Neural cell (in vitro differentiated cells): ENCODE results near the gene CRTAC1. TPM values are rescaled to one million over a fixed set of nuclear protein-coding genes. Genes with fewer than 3 reads are reported as not detected.

ENCODE experiments used
- H2AFZ ChIP-seq: fragments of 200-600, 300-800 bp; sonication (generic), shearing (Covaris generic); 2 replicates; pipeline ENCODE4 v1.6.0; 2014; ENCODE audit warnings: low read depth, mild to moderate bottlenecking, antibody characterized with exemption, low read length, moderate library complexity
- H3F3A ChIP-seq: fragments of 200-600 bp; shearing (Covaris generic); 2 replicates; pipeline ENCODE4 v1.6.1; 2016; ENCODE audit warnings: mild to moderate bottlenecking, moderate library complexity, mixed read lengths, antibody characterized with exemption, low read length; ENCODE audit not compliant: insufficient read depth, poor library complexity, severe bottlenecking
- H3K27ac ChIP-seq: fragments of 200-600, 300-800 bp; sonication (generic), shearing (Covaris generic); 2 replicates; pipeline ENCODE4 v1.5.1; 2014; ENCODE audit warnings: mild to moderate bottlenecking, low read length, moderate library complexity
- H3K27me3 ChIP-seq: fragments of 300-800, 200-600 bp; sonication (generic), shearing (Covaris generic); 2 replicates; pipeline ENCODE4 v1.6.0; 2014; ENCODE audit warnings: mild to moderate bottlenecking, low read depth, low read length, moderate library complexity; ENCODE audit not compliant: insufficient read depth
- H3K36me3 ChIP-seq: fragments of 300-800, 200-600 bp; sonication (generic), shearing (Covaris generic); 2 replicates; pipeline ENCODE4 v1.5.1; 2014; ENCODE audit warnings: mild to moderate bottlenecking, antibody characterized with exemption, low read length, moderate library complexity; ENCODE audit not compliant: insufficient read depth
- H3K4me2 ChIP-seq: fragments of 300-800, 200-600 bp; sonication (generic), shearing (Covaris generic); 2 replicates; pipeline ENCODE4 v1.6.0; 2014; ENCODE audit warnings: mild to moderate bottlenecking, low read length
- H3K4me3 ChIP-seq: fragments of 300-800, 200-600 bp; sonication (generic), shearing (Covaris generic); 2 replicates; pipeline ENCODE4 v1.5.1; 2014; ENCODE audit warnings: mild to moderate bottlenecking, low read length, moderate library complexity
- H3K79me2 ChIP-seq: fragments of 200-600 bp; shearing (Covaris generic); replicated peaks from 2 replicates; pipeline ENCODE4 v1.6.0; 2014; ENCODE audit warnings: mild to moderate bottlenecking, low read length, moderate library complexity; ENCODE audit not compliant: insufficient read depth
- H3K9ac ChIP-seq: fragments of 300-800, 200-600 bp; sonication (generic), shearing (Covaris generic); 2 replicates; pipeline ENCODE4 v1.6.1; 2016; ENCODE audit warnings: mild to moderate bottlenecking, low read length, mixed read lengths
- H3K9me2 ChIP-seq: fragments of 200-600 bp; shearing (Covaris generic); 2 replicates; pipeline ENCODE4 v1.6.1; 2016; ENCODE audit warnings: mild to moderate bottlenecking, low read length, mixed read lengths; ENCODE audit not compliant: insufficient read depth
- H3K9me3 ChIP-seq: fragments of 200-600, 300-800 bp; sonication (generic), shearing (Covaris generic); 2 replicates; pipeline ENCODE4 v1.6.1; 2016; ENCODE audit warnings: mild to moderate bottlenecking, mixed run types, low read length, moderate library complexity, mixed read lengths
- H4K20me1 ChIP-seq: fragments of 200-600 bp; shearing (Covaris generic); 2 replicates; pipeline ENCODE4 v1.6.1; 2016; ENCODE audit warnings: mild to moderate bottlenecking, mixed run types; ENCODE audit not compliant: insufficient read depth
- CTCF ChIP-seq: fragments of 450-650 bp; IDR thresholded peaks from 2 replicates; pipeline ENCODE4 v1.5.1; 2014; ENCODE audit warnings: antibody characterized with exemption, mild to moderate bottlenecking, moderate library complexity; ENCODE audit not compliant: poor library complexity, severe bottlenecking
- EP300 ChIP-seq: fragments of 450-650 bp; conservative IDR thresholded peaks from 2 replicates; pipeline ENCODE4 v1.6.1; 2014; ENCODE audit warnings: antibody characterized with exemption, mild to moderate bottlenecking, moderate library complexity; ENCODE audit not compliant: poor library complexity, severe bottlenecking
- EZH2 ChIP-seq: fragments of 200-600, 300-800 bp; shearing (Covaris generic), sonication (generic); IDR thresholded peaks from 2 replicates; pipeline ENCODE4 v1.6.1; 2014; ENCODE audit warnings: antibody characterized with exemption, low read length, borderline replicate concordance, mild to moderate bottlenecking; ENCODE audit not compliant: insufficient read depth, poor library complexity, severe bottlenecking
- MXI1 ChIP-seq: fragments of 450-650 bp; conservative IDR thresholded peaks from 2 replicates; pipeline ENCODE4 v1.6.1; 2014; ENCODE audit warnings: antibody characterized with exemption, mild to moderate bottlenecking; ENCODE audit not compliant: poor library complexity, severe bottlenecking
- POLR2AphosphoS5 ChIP-seq: IDR thresholded peaks from 2 replicates; pipeline ENCODE4 v1.6.1; 2012
- RAD21 ChIP-seq: fragments of 450-650 bp; conservative IDR thresholded peaks from 2 replicates; pipeline ENCODE4 v1.6.1; 2014; ENCODE audit warnings: antibody characterized with exemption, mild to moderate bottlenecking, moderate library complexity
- SMC3 ChIP-seq: fragments of 450-650 bp; conservative IDR thresholded peaks from 2 replicates; pipeline ENCODE4 v1.6.1; 2014; ENCODE audit warnings: antibody characterized with exemption, mild to moderate bottlenecking, moderate library complexity; ENCODE audit not compliant: poor library complexity
- TAF1 ChIP-seq: IDR thresholded peaks from 2 replicates; pipeline ENCODE4 v1.6.1; 2012; ENCODE audit warnings: low read depth
- polyA plus RNA-seq: library from polyadenylated mRNA; depleted of rRNA; stranded (reverse); fragments of >200 nt; gene quantifications from 2 replicates; pipeline ENCODE4 v1.2.3, GENCODE V29; 2014
- TF ChIP-seq, protein P1 (sequence below): IDR thresholded peaks from 2 replicates; pipeline ENCODE4 v1.6.1; 2012; ENCODE audit warnings: borderline replicate concordance

CRTAC1 gene
- polyA plus RNA-seq, 1 donor from 2014 or later = 1.1 TPM

- H3K36me3 ChIP-seq = no peaks in the 10 kb centered on the region
- no peaks in the 10 kb centered on the region for H3F3A ChIP-seq
- TF ChIP-seq RAD21 = no peak
- TF ChIP-seq EZH2 = no peak
- TF ChIP-seq SMC3 = no peak
- no peak for TF ChIP-seq EP300
- no peak for TF ChIP-seq POLR2AphosphoS5
- no peak for TF ChIP-seq MXI1
- TF ChIP-seq TAF1 = no peak
- TF ChIP-seq CTCF = no peak
- TF ChIP-seq, protein P1, sequence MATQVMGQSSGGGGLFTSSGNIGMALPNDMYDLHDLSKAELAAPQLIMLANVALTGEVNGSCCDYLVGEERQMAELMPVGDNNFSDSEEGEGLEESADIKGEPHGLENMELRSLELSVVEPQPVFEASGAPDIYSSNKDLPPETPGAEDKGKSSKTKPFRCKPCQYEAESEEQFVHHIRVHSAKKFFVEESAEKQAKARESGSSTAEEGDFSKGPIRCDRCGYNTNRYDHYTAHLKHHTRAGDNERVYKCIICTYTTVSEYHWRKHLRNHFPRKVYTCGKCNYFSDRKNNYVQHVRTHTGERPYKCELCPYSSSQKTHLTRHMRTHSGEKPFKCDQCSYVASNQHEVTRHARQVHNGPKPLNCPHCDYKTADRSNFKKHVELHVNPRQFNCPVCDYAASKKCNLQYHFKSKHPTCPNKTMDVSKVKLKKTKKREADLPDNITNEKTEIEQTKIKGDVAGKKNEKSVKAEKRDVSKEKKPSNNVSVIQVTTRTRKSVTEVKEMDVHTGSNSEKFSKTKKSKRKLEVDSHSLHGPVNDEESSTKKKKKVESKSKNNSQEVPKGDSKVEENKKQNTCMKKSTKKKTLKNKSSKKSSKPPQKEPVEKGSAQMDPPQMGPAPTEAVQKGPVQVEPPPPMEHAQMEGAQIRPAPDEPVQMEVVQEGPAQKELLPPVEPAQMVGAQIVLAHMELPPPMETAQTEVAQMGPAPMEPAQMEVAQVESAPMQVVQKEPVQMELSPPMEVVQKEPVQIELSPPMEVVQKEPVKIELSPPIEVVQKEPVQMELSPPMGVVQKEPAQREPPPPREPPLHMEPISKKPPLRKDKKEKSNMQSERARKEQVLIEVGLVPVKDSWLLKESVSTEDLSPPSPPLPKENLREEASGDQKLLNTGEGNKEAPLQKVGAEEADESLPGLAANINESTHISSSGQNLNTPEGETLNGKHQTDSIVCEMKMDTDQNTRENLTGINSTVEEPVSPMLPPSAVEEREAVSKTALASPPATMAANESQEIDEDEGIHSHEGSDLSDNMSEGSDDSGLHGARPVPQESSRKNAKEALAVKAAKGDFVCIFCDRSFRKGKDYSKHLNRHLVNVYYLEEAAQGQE = no peak
- no peaks in the 10 kb centered on the region for H3K79me2 ChIP-seq
- H3K4me2 ChIP-seq = no peak overlapping the region
- H3K9me2 ChIP-seq = no peaks in the 10 kb centered on the region
- no peak overlapping the region for H3K9ac ChIP-seq
- no peak overlapping the region for H3K4me3 ChIP-seq
- H3K9me3 ChIP-seq = no peaks in the 10 kb centered on the region
- H3K27me3 ChIP-seq = no peaks in the 10 kb centered on the region
- no peak overlapping the region for H3K27ac ChIP-seq
- no peaks in the 10 kb centered on the region for H4K20me1 ChIP-seq
- no peak overlapping the region for H2AFZ ChIP-seq
Measured at GRCh38 chr10:97961945-97962344, 68.5 kb downstream of the CRTAC1 start.

DNA sequence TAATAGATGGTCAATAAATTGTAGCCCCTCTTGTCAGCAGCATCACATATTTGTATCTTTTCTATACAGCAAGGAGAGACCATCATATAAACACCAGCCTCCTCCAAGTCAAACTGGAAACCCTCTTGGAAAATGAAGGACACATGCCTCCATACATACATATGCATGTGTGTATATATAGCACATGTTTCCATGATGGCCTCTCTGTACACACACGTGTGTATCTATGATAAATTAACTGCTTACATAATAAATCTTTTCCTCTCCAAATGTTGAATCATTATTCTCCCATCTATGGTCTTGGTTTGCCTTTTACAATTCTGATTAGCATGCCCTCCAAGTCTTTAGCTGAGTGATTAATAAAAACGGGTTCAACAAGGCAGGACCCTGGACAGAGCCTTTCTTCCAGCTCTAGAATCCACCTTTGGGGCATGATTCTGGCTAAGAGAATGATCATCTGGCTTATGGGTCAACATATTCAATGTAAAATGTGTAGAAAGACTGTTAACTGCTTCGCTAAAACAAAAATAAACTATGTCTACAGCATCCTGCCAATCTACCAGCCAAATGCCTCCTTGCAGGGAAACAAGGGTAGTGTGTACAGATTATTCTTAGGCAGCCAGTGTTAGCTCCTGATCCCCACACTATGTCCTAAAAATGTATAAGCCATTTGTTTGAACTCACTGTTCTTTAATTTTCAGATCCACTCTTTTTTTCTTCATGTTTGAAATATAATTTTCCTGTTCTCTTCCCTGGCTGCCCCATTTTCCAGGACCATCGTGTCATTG, 70.0 kb downstream of the CRTAC1 start:
- no peak for TF ChIP-seq EP300
- no peak for TF ChIP-seq MXI1
- TF ChIP-seq SMC3 = no peak
- TF ChIP-seq RAD21 = no peak
- TF ChIP-seq, protein P1 = no peak
- TF ChIP-seq TAF1 = no peak
- no peak for TF ChIP-seq POLR2AphosphoS5
- TF ChIP-seq CTCF = no peak
- TF ChIP-seq EZH2 = no peak
- no peak overlapping the region for H3K9ac ChIP-seq
- no peaks in the 10 kb centered on the region for H3K27me3 ChIP-seq
- H3K79me2 ChIP-seq = no peaks in the 10 kb centered on the region
- no peaks in the 10 kb centered on the region for H3F3A ChIP-seq
- no peak overlapping the region for H3K27ac ChIP-seq
- no peak overlapping the region for H3K4me2 ChIP-seq
- no peaks in the 10 kb centered on the region for H3K9me2 ChIP-seq
- no peak overlapping the region for H2AFZ ChIP-seq
- no peaks in the 10 kb centered on the region for H4K20me1 ChIP-seq
- no peaks in the 10 kb centered on the region for H3K9me3 ChIP-seq
- H3K4me3 ChIP-seq = no peak overlapping the region
- H3K36me3 ChIP-seq = no peaks in the 10 kb centered on the region
